Measurements from ENCODE around the gene WWP2. TPM values are rescaled to one million over a fixed set of nuclear protein-coding genes. Genes with fewer than 3 reads are reported as not detected.
A peak's percentile ranks its signal among the peaks of the same experiment; 100 is the strongest.
"Not testable (repeated sequence)": the region's sequence is repeated elsewhere in the genome, so short reads cannot be mapped to it uniquely, and the experiment has no call there.

WWP2 gene
- total RNA-seq, 4 donors from 2014 or later: 40.8 to 96.9 (median 84.3) TPM

DNA sequence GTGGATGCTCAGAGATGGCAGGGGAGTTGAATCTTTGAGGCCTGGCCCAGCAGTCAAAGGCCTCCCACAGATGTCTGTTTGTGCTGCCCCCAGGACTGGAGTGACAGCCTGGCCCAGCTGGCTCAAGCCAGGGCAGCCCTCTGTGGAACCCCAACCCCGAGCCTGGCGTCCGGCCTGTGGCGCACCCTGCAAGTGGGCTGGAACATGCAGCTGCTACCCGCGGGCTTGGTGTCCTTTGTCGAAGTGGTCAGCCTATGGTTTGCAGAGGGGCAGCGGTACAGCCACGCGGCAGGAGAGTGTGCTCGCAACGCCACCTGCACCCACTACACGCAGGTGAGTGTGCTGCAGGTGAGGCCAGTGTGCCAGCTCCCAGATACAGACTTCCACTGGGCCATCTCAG lies 192.1 kb downstream of the WWP2 start:
- H3K27me3 ChIP-seq; H3K9me3 ChIP-seq; DNase-seq (ENCODE audit: low spot score in 2 of 2); H3K4me3 ChIP-seq; H3K27ac ChIP-seq; H3K4me1 ChIP-seq; H3K36me3 ChIP-seq: not testable (repeated sequence)
- 92 to 95% methylated on average over 10 to 11 of the region's 13 CpGs for WGBS, 2 donors

DNA sequence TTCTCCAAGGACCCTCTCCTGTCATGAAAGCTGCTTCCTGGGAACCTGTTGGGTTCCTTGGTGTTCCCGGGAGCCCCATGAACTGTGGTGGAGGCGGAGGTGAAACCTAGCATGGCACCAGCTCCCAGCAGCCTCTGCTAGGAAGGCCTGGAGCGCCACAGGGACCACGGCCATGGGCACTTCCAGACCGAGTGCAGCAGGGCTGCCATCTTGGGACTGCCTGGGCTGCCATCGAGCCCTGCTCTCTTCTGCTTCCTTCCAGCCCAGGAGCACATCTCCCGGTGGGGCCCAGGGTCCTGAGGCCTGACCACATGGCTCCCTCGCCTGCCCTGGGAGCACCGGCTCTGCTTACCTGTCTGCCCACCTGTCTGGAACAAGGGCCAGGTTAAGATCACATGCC lies 201.2 kb downstream of the WWP2 start:
- DNase-seq (ENCODE audit: low spot score in 2 of 2); H3K4me1 ChIP-seq; H3K9me3 ChIP-seq; H3K36me3 ChIP-seq; H3K4me3 ChIP-seq; H3K27ac ChIP-seq; H3K27me3 ChIP-seq: not testable (repeated sequence)
- WGBS, 2 donors: no CpG with 5 or more reads among the region's 9 CpGs

DNA sequence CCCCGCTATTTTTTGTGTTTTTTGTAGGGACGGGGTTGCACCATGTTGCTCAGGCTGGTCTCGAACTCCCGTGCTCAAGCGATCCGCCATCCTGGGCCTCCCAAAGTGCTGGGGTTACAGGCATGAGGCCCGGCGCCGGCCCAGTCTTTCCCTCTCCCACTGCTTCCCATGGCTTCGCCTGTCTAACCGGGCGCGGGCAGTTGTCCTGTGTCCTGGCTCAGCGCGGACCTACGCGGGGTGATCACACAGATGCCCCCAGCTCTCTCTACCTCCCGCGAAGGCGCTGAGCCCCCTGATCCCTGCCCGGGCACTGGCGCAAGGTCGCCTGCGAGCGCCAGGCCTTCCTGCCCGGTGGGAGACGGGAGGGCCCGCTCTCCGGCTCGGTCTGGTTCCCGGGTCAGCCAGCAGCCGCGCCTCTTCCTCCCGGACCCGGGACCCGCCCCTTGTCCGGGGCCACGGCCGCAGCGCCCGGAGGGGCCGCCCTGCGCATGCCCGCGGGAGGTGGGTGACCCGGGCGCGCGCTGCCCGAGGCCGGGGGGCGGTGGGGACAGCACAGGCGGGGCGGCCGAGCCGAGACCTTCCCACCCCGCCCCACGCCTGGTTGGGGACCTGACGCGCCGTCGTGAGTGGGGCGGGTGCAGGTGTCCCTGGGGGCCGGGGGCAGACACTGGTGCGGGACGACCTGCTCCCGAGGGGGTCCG lies 203.0 kb downstream of the WWP2 start:
- Histone ChIP-seq H3K4me3 (peak overlapping the region; percentile 26 to 56 (median 48)), H3K27ac (peak overlapping the region; percentile 63 to 88 (median 72))
- not testable (repeated sequence) for H3K4me1 ChIP-seq, H3K9me3 ChIP-seq, H3K36me3 ChIP-seq, H3K27me3 ChIP-seq
- TF ChIP-seq POLR2A (IDR thresholded peaks at IDR 0.05): peak in 1 of 2 donors; percentile 26
- 58 to 61% methylated on average over 4 to 9 of the region's 68 CpGs for WGBS, 2 donors
- DNase-seq (ENCODE audit: low spot score in 2 of 2): peak in 1 of 2 donors; percentile 23

DNA sequence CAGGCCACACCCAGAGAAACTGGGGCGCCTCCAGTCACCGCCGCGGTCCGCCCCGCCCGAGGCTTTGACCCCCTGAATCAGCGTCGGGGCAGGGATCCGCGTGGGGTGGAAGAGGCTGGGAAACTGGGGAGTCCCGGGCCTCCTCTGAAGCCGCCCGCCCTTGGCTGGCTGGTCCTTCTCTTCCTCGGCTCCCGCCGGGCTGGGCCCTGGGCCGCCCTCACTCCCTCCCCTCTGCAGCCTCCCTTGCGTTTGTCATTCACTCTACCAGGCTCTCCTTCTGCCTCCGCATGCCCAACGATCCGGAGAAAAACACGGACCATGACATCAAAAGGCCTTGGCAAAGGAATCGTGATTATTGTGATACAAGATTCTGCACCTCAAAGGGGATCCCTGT lies 203.5 kb downstream of the WWP2 start:
- WGBS, 2 donors: no CpG with 5 or more reads among the region's 24 CpGs
- not testable (repeated sequence) for H3K27me3 ChIP-seq; H3K36me3 ChIP-seq; H3K4me1 ChIP-seq; DNase-seq (ENCODE audit: low spot score in 2 of 2); H3K9me3 ChIP-seq
- Histone ChIP-seq H3K27ac (peak overlapping the region; percentile 63 to 88 (median 72)), H3K4me3 (peak overlapping the region; percentile 26 to 56 (median 48))

DNA sequence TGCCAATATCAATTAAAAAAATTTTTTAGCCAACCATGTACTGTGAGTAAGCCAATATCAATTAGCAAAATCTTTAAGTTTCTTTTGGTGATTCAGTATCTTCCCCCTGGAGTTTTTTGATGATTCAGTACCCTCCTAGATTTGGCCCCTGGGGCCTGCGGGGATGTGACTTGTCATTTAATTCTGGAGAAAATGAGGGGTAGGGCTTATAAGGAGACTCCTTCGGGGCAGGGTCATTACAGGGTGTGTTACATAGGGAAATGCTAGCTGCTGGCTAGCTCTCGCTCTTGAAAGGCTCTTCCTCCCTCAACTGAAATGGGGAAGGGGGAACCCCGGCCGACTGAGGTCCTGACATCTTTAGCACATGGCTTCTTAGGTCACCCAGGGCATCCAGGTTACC lies 205.6 kb downstream of the WWP2 start:
- H3K36me3 ChIP-seq; DNase-seq (ENCODE audit: low spot score in 2 of 2): not testable (repeated sequence)
- no CpG with 5 or more reads among the region's 5 CpGs for WGBS, 2 donors

DNA sequence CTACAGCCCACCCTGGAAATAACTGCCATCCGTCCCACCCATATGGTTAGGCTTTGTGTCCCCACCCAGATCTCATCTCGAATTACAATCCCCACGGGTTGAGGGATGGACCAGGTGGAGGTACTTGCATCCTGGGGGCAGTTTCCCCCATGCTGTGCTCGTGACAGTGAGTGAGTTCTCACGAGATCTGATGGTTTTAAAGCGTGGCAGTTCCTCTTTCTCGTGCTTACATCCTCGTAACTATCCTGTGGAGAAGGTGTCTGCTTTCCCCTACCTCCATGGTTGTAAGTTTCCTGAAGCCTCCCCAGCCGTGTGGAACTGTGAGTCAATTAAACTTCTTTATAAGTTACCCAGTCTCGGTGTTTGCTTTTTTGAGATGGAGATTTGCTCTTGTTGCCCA lies 206.0 kb downstream of the WWP2 start:
- H3K27me3 ChIP-seq; H3K27ac ChIP-seq; DNase-seq (ENCODE audit: low spot score in 2 of 2); H3K4me1 ChIP-seq; H3K9me3 ChIP-seq; H3K4me3 ChIP-seq; H3K36me3 ChIP-seq: not testable (repeated sequence)
- no CpG with 5 or more reads among the region's 10 CpGs for WGBS, 2 donors

More for the DNA sequence above, 205.6 kb downstream of the WWP2 start:
- not testable (repeated sequence) for H3K27ac ChIP-seq, H3K9me3 ChIP-seq, H3K27me3 ChIP-seq, H3K4me1 ChIP-seq, H3K4me3 ChIP-seq

DNA sequence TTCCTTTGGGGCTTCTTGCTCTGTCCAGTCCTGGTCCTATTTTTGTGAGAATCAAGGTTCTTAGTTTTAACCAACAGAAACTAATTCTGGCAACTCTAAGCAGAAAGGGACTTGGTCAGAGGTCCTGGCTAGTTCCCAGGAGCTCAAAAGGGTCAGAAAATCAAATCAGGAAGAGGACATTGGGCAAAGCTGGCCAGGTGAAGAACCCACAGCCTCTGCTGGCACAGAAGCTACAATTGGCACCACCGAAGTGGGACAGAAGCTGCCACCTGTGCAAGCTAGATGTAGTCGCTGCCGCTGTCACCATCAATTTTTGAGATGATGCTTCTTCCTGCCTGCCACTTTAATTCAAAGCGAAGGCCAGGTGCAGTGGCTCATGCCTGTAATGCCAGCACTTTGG lies 207.5 kb downstream of the WWP2 start:
- 88 to 93% methylated on average over 4 of the region's 4 CpGs for WGBS, 2 donors
- not testable (repeated sequence) for H3K4me1 ChIP-seq; DNase-seq (ENCODE audit: low spot score in 2 of 2); H3K27ac ChIP-seq; H3K36me3 ChIP-seq; H3K9me3 ChIP-seq; H3K27me3 ChIP-seq; H3K4me3 ChIP-seq

DNA sequence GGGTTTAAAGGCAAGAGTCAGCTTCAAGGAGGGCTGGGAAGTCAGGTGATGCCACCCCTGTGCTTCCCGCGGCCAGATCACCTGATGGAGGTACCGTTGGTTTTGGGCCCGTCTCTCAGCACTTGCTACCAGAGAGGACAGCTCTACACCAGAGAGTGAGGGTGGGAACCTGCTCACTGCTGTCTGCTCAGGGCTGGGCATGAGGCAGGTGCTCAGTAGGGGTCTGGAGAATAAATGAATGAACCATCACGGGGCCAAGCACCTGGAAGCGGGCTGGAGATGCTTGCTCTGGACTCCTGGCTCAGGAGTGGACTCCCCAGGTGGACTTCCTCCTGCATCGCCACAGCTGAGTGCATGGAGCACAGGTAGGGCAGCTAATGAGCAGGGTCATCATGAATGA lies 210.0 kb downstream of the WWP2 start:
- DNase-seq (ENCODE audit: low spot score in 2 of 2): not testable (repeated sequence)
- WGBS, 2 donors: 82% methylated on average over 4 of the region's 7 CpGs; no CpG with 5 or more reads in 1 of the 2 donors

DNA sequence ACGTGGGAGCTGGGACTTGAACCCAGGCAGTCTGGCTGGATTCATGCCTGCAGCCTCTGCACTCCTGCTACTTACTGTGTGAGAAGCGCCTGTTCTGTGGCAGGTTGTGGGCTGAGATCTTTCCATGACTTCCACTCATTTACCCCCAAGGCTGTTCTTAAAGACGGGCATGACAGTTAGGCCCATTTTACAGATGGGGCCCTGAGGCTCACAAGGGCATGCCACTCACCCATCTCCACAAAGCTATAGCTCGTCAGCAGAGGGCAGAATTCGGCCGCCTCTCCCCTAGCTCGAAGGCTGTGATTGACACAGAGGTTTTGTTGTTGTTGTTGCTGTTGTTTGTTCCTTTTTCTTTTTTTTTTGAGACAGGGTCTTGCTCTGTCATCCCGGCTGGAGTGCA lies 210.8 kb downstream of the WWP2 start:
- not testable (repeated sequence) for H3K36me3 ChIP-seq; H3K27ac ChIP-seq; H3K4me1 ChIP-seq; DNase-seq (ENCODE audit: low spot score in 2 of 2); H3K9me3 ChIP-seq; H3K4me3 ChIP-seq; H3K27me3 ChIP-seq
- WGBS, 2 donors: 85 to 100% methylated on average over 2 to 8 of the region's 8 CpGs

More for the DNA sequence above, 210.0 kb downstream of the WWP2 start:
- H3K36me3 ChIP-seq, H3K4me1 ChIP-seq, H3K4me3 ChIP-seq, H3K27me3 ChIP-seq, H3K9me3 ChIP-seq, H3K27ac ChIP-seq: not testable (repeated sequence)

DNA sequence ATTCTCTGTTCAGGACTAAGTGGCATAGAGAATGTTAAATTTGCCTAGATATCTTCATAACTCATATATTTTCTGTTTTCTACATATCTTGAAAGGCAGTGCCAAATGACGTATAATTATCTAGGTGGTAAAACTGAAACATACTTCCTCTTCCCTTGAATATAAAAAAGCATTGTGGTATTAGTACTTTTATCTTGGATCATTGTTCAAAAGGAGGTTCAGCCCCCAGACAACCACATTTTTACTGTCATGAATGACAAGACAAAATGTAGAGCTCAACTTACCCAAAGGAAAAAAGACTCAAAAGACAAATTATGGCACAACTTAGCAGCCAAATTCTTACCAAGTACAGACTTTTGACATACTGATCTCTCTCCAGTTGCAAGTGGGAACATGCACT lies 223.1 kb downstream of the WWP2 start:
- DNase-seq (ENCODE audit: low spot score in 2 of 2); H3K9me3 ChIP-seq; H3K4me1 ChIP-seq; H3K27ac ChIP-seq; H3K27me3 ChIP-seq; H3K4me3 ChIP-seq: not testable (repeated sequence)
- peaks cover 0 to 25% (median 0%) of the 10 kb centered on the region in 3 donors for H3K36me3 ChIP-seq
- 80 to 86% methylated on average over 1 of the region's 1 CpG for WGBS, 2 donors

Small RNAs within 50 kb of the gene (small RNA-seq; reads per million reads assigned to genes)
- not detected for gene AC026468.1
- gene MIR140: 443 reads per million, percentile 97 among the genes with 10 or more reads in this experiment
- gene RF00091: not detected

Other genes with a start within 250 kb of the WWP2 start
- gene NFAT5, start 196.4 kb upstream of the WWP2 start, total RNA-seq: 10 to 100 TPM; 53.2 to 61.4 (median 57.5) TPM
- gene NQO1, start 35.8 kb upstream of the WWP2 start, total RNA-seq: 100 to 1,000 TPM in 1 of 4 donors, 10 to 100 TPM in 3; 19.0 to 106 (median 55.0) TPM
- 10 to 100 TPM; 23.2 to 42.3 (median 38.1) TPM for gene NOB1, start 7.4 kb upstream of the WWP2 start, total RNA-seq
- gene CLEC18A, start 189.0 kb downstream of the WWP2 start, total RNA-seq: 1 to 10 TPM in 3 of 4 donors, not detected in 1; 1.2 to 2.4 (median 2.1) TPM

Measured in tibial nerve (tissue), 4 donors.